Stimulated activated CD4-positive, alpha-beta T cell treated with anti-CD3 and anti-CD28 coated beads, Interleukin-1b, Interleukin-23, amount 100 ng/mL, for 48 hours (primary cell): ENCODE data around the gene TAGLN.
"Not testable (repeated sequence)": the region's sequence is repeated elsewhere in the genome, so short reads cannot be mapped to it uniquely, and the experiment has no call there.

Experiments
- DNase-seq: peaks from one replicate; pipeline ENCODE4 v3.0.0-alpha.2; 2020

Gene TAGLN

DNA sequence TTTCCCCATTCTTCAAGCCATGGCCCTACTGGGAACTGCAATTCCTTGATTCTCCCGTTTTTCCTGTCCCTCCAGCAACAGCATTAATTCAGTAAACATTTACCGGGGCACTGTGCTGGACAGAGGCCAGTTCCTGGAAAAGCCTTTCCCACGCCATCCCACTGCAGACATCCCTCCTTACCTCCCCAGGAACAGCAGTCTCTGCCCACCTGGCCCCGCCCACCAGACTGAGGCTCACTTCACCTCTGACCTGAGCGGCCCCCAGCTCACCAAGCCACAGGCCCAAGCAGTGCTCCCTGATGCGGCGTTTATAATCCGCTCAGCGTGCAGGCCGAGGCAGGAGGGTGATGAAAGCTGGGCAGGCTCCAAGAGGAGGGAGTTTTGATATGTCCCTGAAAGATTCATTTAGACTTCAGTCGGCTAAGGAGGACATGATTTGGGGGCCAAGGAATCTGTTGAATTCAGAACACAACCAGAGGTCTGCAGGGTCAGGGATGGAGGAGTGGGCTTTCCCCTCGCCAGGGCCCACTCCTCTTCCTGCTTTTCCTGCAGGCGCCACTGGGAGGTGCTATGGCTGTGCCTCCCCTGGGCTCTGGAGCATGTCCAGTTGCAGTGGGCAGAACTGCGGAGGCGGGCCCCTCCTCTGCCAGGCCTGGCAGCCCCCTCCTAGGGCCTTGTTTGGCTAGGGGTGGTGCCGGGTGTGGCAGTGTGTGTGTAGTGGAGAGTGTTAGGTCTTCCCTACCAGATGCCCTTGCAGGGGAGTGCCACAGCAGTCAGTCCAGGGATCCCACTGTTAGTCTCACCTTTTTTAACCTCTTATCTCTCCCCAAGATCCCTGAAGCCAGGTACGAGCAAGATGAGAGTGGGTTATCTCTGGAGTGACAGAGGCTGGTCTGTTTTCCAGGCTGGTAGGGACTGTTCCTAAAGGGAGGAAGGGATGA, 1.4 kb upstream of the TAGLN start:
- DNase-seq = no peak

DNA sequence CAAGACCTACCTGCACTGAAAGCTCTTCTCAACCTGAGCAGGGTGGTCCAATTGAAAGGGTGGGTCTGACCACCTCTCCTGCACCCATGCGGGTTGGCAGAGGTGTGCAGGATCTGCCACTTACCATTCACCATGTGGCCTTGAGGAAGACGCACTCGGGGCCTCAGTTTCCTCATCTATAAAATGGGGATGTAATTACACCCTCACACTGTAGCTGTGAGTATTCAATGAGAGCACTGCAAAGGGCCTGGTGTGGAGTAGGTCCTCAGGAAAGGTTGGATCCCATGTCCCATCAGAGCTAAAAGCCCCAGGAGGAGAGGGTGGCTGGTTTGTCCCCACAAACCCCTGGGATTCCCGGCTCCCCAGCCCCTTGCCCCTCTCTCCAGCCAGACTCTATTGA, 557 bp upstream of the TAGLN start:
- DNase-seq = no peak

DNA sequence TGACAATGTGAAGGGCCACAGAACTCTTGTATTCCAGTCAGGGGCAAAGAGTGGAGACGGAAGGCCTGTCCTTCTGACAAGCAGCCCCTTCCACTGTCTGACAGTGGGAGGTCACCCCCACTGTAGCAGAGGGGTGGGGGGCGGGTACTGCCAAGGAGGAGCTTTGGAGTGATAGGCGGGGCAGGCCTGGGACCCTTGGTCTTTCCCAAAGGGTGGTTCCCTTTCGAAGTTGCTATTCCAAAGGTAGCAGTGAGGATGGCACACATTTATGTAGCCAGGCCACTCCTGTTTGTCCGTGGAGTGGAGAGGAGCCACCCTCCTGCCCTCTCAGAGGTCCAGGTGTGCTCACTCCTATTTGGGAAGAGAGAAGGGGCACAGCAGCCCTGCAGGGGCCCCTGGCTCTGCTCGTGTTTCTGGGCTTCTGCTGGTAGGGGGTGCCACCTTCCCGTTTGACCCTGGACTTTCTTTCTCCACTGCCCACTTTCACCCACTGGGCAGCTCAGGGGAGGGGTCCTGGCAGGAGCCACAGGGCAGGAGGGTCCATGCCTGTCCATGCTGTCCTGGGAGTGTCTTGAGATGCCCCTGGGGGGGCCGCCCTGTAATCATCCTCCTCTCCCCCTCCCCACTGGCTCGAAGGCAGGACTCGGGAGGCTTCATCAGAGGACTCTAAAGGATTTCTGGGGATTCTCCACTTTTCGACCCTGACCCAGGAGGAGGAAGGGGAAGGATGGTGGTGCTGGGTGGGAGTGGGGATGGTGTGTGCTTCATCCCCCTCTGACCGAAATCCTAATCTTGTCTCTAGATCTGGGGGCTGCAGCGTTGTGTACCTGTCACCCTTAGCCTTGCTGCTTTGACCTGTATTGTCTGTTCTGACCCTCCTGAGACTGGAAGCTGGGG, 994 bp downstream of the TAGLN start:
- DNase-seq = no peak

DNA sequence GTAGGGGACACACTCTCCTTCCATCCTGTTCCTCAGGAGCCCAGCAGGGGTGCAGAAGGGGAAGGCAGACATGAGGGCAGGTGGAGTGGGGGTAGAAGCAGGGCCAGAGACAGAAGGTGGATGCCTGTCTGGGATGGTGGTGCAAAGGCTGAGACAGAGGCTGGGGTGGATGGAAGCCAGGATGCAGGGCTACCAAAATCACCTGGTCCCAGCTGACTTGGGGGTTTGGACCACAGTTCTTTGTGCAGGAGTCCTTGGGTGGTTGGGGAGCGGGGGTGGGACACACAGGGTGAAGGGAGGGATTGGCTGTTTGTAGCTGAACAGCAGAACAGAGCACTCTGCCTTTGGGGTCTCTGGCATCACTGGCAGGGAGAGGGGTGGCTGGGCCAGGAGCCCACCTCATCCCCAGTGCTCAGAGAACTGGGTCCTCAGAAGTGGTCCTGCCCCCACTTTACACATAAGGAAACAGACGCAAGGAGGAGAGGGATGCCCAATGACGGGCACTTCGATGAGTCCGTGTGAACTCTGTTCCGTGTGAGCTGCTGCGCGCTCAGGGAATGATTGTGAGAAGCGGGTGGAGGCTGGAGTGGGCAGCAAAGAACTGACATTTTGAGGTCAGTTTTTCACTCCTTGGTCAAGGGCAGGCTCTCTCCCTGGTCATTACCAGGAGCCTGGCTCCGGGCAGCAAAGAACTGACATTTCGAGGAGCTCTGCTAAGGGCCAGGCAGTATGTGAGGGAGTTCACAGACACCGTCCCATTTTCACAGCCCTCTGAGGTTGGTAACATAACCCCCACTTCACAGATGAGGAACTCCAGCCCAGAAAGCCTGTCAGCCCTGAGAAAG, 1.9 kb downstream of the TAGLN start:
- DNase-seq = no peak

DNA sequence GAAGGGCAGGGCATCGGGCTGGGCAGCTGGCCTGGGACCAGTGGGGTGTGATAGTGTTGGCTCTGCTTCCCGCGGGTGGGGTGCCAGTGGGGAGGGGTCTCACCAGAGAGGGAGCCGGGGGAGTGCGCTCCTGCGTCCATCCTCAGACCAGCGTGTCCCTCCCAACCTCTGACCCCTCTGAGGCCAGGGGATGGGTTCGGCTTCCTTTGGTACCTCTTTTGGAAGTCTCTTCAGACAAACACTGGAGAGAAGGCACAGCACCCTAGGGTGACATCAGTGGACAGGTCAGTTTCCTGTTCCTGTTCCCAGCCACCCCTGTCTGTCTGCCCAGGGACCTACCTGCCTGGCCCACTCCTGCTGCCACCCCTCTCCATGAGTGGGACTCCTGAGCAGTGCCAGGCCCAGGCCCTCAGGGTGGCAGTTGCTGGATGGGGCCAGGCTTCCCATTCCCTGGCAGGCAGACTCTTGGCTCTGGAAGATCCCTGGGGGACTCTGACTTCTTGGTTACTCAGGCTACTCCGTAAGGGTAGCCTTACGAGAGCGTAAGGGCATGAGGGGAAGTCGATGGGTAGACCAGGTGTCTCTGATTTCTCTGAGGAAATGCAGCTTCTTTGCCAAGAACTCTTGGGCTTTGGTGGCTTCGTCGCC, 2.6 kb downstream of the TAGLN start:
- DNase-seq = no peak

DNA sequence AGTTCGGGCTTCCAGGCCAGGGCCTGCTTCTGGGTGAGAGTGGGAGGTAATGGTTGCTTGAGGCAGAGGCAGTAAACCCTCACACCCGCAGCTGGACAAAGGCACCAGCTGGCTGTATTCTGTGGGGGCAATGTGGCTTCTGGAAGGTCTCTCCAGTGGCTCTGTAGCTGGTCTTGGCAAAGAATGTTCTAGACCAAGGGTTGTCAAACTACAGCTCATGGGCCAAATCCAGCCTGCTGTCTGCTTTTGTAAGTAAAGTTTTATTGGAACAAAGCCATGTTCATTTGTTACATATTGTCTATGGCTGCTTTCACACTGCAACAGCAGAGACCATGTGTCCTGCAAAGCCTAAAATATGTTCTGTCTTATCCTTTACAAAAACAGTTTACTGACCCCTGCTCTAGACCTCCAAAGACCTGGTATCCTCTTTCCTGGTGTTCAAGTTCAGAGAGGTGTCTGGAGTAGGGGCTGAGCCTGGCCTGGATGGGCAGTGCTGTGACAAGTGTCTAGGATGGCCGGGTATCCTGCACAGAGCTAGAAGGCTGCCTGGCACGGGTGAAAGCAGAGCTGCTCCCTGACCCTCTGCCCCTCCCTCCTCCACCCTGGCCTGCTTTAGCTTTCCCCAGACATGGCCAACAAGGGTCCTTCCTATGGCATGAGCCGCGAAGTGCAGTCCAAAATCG, 3.4 kb downstream of the TAGLN start:
- DNase-seq = no peak

DNA sequence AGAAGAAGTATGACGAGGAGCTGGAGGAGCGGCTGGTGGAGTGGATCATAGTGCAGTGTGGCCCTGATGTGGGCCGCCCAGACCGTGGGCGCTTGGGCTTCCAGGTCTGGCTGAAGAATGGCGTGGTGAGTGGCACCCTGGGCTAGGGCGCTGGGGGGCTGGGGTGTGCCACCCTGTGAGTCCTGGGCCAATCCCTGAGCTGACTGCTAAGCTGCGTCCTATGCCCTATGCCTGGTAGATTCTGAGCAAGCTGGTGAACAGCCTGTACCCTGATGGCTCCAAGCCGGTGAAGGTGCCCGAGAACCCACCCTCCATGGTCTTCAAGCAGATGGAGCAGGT, 3.9 kb downstream of the TAGLN start:
- DNase-seq = no peak

DNA sequence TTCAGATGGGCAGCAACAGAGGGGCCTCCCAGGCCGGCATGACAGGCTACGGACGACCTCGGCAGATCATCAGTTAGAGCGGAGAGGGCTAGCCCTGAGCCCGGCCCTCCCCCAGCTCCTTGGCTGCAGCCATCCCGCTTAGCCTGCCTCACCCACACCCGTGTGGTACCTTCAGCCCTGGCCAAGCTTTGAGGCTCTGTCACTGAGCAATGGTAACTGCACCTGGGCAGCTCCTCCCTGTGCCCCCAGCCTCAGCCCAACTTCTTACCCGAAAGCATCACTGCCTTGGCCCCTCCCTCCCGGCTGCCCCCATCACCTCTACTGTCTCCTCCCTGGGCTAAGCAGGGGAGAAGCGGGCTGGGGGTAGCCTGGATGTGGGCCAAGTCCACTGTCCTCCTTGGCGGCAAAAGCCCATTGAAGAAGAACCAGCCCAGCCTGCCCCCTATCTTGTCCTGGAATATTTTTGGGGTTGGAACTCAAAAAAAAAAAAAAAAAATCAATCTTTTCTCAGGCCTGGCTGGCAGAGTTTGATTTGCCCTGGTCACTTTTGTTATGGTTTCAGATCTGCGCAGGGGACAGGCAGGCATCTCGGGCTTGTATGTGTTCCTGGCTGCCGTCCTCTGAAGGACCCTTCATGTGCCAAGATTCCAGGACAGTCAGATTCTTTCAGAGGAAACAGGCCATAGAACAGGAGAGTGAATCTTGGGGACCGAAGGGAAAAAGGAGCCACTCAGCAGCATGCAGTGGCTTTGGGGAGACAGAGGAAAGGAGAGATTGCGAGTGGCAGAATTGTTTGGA, 5.3 kb downstream of the TAGLN start:
- DNase-seq = no peak

DNA sequence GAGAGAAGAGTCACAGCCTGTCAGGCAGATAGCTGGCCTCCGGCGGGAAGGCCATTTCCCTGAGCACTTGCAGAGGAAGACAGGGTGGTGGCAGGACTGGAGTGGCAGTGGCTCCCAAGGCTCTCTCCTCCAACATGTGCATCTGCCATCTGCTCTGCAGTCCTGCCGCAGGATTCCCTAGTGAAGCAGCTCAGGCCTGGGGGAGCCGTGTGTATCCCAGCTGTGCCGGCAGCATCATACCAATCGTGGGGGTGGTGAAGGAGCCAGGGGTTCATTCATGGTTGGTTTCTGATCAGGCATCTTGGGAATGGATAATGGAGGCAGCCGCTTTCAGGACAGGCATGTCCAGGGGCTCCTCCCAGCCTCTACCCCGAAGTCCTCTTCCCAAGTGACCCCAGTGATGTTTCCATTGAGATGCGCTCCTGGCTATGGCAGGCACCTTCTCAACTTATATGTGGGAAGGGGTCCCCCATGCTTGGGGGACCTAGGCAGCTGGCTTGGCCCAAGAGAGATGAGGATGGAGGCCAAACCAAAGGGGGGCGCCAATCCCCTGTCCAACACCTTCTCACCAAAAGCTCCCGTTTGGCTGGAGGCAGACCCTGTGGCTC, 6.1 kb downstream of the TAGLN start:
- no peak for DNase-seq

DNA sequence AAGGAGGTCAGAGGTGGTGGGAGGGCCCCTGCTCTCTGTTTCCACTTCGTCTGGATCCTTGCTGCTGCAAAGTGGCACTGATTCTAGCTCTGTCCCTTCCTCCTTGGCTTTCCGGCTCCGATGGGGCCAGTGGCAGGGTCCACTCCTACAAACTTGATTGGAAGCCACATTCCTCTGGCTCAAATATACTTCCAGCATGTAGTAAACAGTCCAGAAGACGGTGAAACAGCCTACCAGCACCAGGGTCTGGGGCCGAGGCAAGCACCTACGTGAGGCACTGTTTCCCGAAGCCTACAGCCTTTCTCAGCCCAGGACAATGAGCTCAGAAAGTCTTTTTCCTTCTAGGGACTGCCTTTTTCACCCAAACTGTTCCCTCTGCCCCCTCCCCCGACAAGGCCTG, 6.9 kb downstream of the TAGLN start:
- DNase-seq = not testable (repeated sequence)

DNA sequence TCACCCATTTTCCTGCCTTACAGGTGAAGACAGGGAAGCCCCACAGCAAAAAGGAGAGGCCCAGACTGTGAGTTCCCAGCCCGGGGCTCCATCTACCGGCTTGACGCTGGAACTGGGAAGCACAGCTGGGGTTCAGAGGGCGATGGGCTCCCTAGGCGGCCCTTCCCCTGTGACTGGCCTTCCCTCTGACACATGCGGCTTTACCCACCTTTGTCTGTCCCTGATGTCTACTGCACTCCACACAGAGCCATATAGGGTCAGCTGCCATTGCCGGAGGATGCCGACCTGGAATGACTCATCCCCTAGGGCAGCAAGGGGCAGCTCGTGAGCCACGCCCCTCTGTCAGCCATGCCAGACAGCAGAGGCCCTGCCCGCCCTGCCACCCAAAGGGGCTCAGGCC, 7.7 kb downstream of the TAGLN start:
- DNase-seq = not testable (repeated sequence)

DNA sequence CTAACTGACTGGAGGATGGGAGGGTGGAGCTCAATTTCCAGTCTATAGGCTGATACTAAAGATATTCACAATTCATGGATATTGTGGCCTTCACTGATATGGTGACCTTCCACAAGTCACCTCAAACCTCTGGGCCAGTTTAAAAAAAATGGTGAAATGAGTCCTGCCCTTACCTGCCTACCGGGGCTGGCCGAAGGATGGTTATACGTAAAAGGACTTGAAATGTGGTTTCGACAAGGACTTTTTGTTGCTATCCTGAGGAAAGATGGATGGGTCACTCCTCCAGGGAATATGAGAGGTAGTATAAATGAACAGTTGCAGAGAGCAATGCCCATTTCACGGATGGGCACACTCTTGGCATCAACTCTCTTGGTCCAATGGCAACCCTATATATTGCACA, 8.3 kb downstream of the TAGLN start:
- not testable (repeated sequence) for DNase-seq

DNA sequence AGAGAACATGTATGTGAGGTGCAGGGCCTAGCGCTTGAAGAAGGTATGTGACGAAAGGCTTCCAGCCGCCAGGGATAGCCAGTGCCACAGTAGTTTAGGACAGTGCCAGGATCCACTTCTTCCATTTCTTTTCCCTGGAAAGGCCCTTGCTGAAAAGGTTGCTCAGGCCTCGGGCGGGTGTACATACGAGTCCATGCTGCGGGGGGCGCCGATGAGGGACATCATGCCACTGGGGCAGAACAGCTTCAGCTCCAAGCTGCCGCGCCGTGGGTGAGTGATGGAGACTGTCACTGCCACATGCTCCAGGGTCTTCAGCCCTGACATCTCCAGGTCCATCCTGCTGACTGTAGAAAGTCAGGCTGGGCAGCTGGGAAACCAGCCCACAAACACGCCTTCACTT, 9.5 kb downstream of the TAGLN start:
- DNase-seq = not testable (repeated sequence)

DNA sequence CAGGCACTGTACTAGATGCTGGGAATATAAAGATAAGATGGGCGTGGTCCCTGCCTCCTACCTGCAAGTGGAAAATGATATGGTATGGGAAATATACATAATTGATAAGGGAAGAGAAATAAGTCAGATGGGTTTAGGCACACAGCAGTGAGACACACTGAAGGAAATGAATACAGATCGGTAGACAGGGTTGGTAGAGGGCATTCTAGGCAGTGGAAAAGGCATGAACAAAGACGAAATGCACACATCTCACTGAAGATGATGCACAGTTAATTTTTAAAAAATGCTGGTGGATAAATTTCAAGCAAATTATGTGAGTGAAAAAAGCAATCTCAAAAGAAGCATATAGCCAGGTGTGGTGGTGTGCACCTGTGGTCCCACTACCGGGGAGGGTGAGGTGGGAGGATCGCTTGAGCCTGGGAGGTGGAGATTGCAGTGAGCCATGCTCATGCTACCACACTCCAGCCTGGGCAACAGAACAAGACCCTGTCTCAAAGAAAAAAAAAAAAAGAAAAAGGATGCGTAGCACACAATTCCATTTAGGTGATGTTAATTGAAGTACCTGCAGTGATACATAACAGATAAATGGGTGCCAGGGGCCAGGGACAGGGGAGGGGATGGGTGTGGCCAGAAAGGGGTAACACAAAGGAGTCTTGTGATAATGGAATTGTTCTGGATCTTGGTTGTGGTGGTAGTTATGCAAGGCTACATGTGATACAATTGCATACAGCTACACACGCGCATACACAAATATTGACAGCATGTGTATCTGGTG, 10.4 kb downstream of the TAGLN start:
- DNase-seq = not testable (repeated sequence)

DNA sequence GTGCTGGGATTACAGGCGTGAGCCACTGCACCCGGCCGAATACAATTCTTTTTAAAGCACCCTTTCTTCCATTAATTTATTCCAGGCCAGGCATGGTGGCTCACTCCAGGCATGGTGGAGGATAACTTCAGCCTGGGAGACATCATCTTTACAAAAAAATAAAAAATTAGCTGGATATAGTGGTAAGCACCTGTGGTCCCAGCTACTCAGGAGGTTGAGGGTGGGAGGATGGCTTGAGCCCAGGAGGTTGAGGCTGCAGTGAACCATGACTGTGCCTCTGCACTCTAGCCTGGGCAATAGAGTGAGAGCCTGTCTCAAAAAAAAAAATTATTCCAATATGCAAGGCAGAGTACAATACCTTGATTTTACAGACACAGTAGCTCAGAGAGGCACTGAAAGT, 11.4 kb downstream of the TAGLN start:
- no peak for DNase-seq

DNA sequence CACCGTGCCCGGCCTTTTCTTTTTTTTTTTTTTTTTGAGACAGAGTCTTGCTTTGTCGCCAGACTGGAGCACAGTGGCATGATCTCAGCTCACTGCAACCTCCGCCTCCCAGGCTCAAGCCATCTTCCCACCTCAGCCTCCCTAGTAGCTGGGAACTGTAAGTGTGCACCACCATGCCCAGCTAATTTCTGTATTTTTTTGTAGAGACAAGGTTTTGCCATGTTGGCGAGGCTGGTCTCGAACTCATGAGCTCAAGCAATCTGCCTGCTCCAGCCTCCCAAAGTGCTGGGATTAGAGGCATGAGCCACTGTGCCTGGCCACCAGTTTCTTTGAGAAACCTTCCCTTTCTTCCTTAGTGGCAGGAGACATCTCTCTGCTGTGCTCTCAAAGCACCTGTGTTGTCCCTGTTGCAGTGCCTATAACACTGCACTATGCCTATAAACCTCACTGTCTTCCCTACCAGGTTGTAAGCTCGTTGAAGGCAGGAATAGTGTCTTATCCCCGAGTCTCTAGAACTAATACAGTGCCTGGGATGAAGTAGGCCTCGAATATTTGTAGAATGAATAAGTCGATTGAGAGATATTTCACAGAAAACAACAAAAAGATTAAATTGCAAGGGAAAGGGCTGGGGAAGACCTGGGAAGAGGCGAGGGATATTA, 13.7 kb downstream of the TAGLN start:
- DNase-seq = no peak

DNA sequence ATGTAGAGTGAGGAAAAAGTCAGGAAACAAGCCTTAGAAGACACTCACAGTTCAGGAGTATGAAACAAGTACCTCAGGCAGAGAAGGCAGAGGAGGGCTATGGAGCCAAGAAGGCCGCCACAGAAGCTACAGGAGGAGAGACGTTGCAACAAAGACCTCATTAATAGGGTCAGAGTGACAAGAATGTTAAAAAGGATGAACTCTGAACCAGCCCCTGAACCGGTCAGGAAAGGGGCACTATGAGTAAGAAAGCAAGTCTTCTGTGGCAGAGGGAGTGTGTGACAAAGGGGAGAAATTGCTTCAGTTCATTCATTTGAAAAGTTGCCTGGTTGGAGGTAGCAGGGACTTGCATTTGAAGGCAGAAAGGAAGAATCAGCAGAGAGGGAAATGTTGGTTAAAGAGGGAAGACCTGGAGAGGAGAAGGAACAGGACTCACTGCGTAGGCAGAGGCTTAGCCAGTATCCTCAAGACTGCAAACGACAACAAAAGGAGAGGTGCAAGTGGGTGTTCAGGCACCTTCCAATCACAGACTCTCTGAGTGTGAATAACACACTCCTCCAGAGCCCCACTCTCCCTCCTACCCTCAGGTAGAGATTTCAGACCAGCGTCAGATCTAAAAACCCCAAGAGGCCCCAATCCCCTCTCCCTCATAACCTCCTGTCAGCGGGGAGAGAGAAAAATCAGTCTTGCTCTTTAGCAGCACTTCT, 15.4 kb downstream of the TAGLN start:
- no peak for DNase-seq
